Ishikawa (cell line): Measurements from ENCODE around the gene NDUFV1.

Experiments
- CEBPB ChIP-seq: IDR thresholded peaks from 2 replicates; pipeline ENCODE4 v1.6.1; 2012
- CREB1 ChIP-seq: IDR thresholded peaks from 2 replicates; pipeline ENCODE4 v1.6.1; 2012; ENCODE audit warnings: low read depth
- EGR1 ChIP-seq: IDR thresholded peaks from 2 replicates; pipeline ENCODE4 v1.6.1; 2012
- EP300 ChIP-seq: IDR thresholded peaks from 2 replicates; pipeline ENCODE4 v1.6.1; 2012; ENCODE audit warnings: borderline replicate concordance
- FOXM1 ChIP-seq: IDR thresholded peaks from 2 replicates; pipeline ENCODE4 v1.6.1; 2012; ENCODE audit warnings: low read depth, borderline replicate concordance
- MAX ChIP-seq: IDR thresholded peaks from 2 replicates; pipeline ENCODE4 v1.6.1; 2012
- NFIC ChIP-seq: IDR thresholded peaks from 2 replicates; pipeline ENCODE4 v1.6.1; 2012
- RAD21 ChIP-seq: IDR thresholded peaks from 2 replicates; pipeline ENCODE4 v1.6.1; 2012; ENCODE audit warnings: low read depth
- TAF1 ChIP-seq: IDR thresholded peaks from 2 replicates; pipeline ENCODE4 v1.6.1; 2012; ENCODE audit warnings: low read depth, mild to moderate bottlenecking
- TCF12 ChIP-seq: IDR thresholded peaks from 2 replicates; pipeline ENCODE4 v1.6.1; 2012; ENCODE audit warnings: low read depth
- TEAD4 ChIP-seq: IDR thresholded peaks from 2 replicates; pipeline ENCODE4 v1.6.1; 2012
- USF1 ChIP-seq: IDR thresholded peaks from 2 replicates; pipeline ENCODE4 v1.6.1; 2012
- YY1 ChIP-seq: IDR thresholded peaks from 2 replicates; pipeline ENCODE4 v1.6.1; 2012; ENCODE audit warnings: low read depth
- ZBTB7A ChIP-seq: IDR thresholded peaks from 2 replicates; pipeline ENCODE4 v1.6.1; 2012; ENCODE audit warnings: low read depth
- TF ChIP-seq, protein P1 (sequence below): IDR thresholded peaks from 2 replicates; pipeline ENCODE4 v1.6.1; 2012; ENCODE audit warnings: low read depth, mild to moderate bottlenecking

Gene NDUFV1

GRCh38 chr11:67652965-67653845 is 46.5 kb downstream of the NDUFV1 start:
- TF ChIP-seq EP300 (no peak), TEAD4 (no peak), CREB1 (no peak), NFIC (no peak), FOXM1 (no peak), USF1 (no peak), RAD21 (no peak), ZBTB7A (no peak), TAF1 (no peak), MAX (no peak), CEBPB (no peak), YY1 (no peak), TCF12 (no peak), EGR1 (no peak)
- TF ChIP-seq, protein P1, sequence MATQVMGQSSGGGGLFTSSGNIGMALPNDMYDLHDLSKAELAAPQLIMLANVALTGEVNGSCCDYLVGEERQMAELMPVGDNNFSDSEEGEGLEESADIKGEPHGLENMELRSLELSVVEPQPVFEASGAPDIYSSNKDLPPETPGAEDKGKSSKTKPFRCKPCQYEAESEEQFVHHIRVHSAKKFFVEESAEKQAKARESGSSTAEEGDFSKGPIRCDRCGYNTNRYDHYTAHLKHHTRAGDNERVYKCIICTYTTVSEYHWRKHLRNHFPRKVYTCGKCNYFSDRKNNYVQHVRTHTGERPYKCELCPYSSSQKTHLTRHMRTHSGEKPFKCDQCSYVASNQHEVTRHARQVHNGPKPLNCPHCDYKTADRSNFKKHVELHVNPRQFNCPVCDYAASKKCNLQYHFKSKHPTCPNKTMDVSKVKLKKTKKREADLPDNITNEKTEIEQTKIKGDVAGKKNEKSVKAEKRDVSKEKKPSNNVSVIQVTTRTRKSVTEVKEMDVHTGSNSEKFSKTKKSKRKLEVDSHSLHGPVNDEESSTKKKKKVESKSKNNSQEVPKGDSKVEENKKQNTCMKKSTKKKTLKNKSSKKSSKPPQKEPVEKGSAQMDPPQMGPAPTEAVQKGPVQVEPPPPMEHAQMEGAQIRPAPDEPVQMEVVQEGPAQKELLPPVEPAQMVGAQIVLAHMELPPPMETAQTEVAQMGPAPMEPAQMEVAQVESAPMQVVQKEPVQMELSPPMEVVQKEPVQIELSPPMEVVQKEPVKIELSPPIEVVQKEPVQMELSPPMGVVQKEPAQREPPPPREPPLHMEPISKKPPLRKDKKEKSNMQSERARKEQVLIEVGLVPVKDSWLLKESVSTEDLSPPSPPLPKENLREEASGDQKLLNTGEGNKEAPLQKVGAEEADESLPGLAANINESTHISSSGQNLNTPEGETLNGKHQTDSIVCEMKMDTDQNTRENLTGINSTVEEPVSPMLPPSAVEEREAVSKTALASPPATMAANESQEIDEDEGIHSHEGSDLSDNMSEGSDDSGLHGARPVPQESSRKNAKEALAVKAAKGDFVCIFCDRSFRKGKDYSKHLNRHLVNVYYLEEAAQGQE = no peak

DNA sequence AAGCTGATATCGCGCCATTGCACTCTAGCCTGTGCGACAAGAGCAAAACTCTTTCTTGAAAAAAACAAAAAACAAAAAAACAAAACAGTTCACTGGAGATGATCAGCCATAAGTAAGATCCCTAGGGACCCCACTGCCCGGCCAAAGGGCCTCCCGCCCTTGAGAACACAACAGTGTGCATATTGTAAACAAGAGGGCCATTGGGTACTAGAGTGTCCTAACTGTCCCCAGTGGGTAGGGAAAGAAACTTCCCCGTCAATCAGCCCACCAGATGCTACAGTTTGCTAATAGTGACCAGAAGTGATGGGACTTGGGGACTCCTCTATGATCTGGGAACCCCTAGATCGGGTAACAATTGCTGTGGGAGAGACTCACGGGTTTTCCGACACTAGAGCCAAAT is 47.5 kb downstream of the NDUFV1 start:
- TF ChIP-seq FOXM1 (no peak), EP300 (no peak), NFIC (no peak), CEBPB (no peak), TEAD4 (no peak), MAX (no peak), ZBTB7A (no peak), EGR1 (no peak), CREB1 (no peak), USF1 (no peak), TCF12 (no peak), YY1 (no peak), RAD21 (no peak), TAF1 (no peak)
- TF ChIP-seq, protein P1 = no peak

DNA sequence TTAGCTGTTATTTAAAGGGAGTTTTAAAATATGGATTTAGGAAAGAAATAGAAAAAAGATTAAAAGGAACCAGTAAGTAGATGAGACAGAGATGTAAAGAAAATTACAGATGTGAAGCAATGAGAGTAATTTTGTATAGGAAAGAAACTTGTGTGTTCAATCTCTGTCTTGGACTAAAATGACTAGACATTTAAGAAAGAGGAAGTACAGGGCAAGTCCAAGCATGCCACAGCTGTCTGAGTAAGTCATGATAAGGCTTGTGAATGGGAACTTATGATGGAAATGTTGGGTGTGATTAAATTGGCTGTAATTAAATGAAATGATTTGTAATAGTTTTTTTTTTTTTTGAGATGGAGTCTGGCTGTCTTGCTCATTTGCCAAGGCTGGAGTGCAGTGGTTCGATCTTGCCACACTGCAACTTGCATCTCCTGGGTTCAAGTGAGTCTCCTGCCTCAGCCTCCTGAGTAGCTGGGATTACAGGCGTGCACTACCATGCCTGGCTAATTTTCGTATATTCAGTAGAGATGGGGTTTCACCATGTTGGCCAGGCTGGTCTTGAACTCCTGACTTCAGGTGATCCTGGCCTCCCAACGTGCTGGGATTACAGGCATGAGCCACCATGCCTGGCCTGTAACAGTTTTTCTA is 49.7 kb downstream of the NDUFV1 start:
- TF ChIP-seq CREB1 (no peak), FOXM1 (no peak), NFIC (no peak), EGR1 (no peak), EP300 (no peak), ZBTB7A (no peak), YY1 (no peak), USF1 (no peak), TCF12 (no peak), CEBPB (no peak), RAD21 (no peak), MAX (no peak), TEAD4 (no peak), TAF1 (no peak)
- TF ChIP-seq, protein P1 = no peak
